Osteocyte (in vitro differentiated cells): ENCODE measurements around the gene HSPB7. TPM values are rescaled to one million over a fixed set of nuclear protein-coding genes. Genes with fewer than 3 reads are reported as not detected.
A peak's percentile ranks its signal among the peaks of the same experiment; 100 is the strongest.
"Not testable (repeated sequence)": the region's sequence is repeated elsewhere in the genome, so short reads cannot be mapped to it uniquely, and the experiment has no call there.

ENCODE experiments used
- DNase-seq: peaks from one replicate; pipeline ENCODE4 v3.0.0; 2021; ENCODE audit warnings: mixed read lengths; ENCODE audit not compliant: unreplicated experiment; ENCODE audit errors: extremely low spot score
- H3K27ac Mint-ChIP-seq: one replicate; pipeline ENCODE4 v1.8.0; 2021; ENCODE audit warnings: mild to moderate bottlenecking, mixed read lengths; ENCODE audit not compliant: unreplicated experiment
- H3K27me3 Mint-ChIP-seq: one replicate; pipeline ENCODE4 v1.8.0; 2021; ENCODE audit warnings: mixed read lengths; ENCODE audit not compliant: unreplicated experiment
- H3K36me3 Mint-ChIP-seq: one replicate; pipeline ENCODE4 v1.8.0; 2021; ENCODE audit warnings: mixed read lengths; ENCODE audit not compliant: unreplicated experiment
- H3K4me1 Mint-ChIP-seq: one replicate; pipeline ENCODE4 v1.8.0; 2021; ENCODE audit warnings: mixed read lengths; ENCODE audit not compliant: unreplicated experiment
- H3K4me3 Mint-ChIP-seq: one replicate; pipeline ENCODE4 v1.8.0; 2021; ENCODE audit warnings: mild to moderate bottlenecking, moderate library complexity, mixed read lengths; ENCODE audit not compliant: unreplicated experiment
- H3K9me3 Mint-ChIP-seq: one replicate; pipeline ENCODE4 v1.8.0; 2021; ENCODE audit warnings: mixed read lengths; ENCODE audit not compliant: unreplicated experiment
- total RNA-seq: library from RNA; stranded (reverse); gene quantifications from 2 replicates; pipeline ENCODE4 v1.2.1, GENCODE V29; 2021
- TF ChIP-seq, protein P1 (sequence below): fragments of 200-600 bp; sonication (generic); IDR thresholded peaks from 2 replicates; pipeline ENCODE4 v1.5.0; 2021; ENCODE audit warnings: antibody characterized with exemption, mild to moderate bottlenecking, moderate library complexity

HSPB7 gene
- total RNA-seq, 1 donor from 2014 or later: 4.2 TPM

DNA sequence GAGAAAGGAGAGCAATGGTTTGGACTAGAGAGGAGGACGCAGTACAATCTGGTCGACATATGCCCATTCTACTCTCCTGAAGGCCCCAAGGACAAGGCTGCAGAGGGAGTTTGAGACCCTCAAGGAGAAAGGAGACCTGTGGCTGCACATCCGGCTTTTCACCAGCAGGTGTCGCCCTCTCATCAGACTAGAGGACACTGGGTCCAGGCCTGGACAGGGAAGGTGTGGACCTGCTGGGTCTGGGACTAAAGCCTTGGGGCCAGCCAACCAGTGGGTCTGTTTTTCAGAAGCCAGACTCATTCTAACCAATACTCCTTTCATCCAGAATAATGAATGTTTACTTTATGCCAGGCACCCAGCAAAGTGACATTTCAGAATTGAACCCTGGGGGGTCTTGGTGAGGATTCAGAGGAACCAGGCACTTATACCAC is 8.8 kb downstream of the HSPB7 start:
- H3K27me3 Mint-ChIP-seq: no peaks in the 10 kb centered on the region
- H3K4me3 Mint-ChIP-seq: no peak overlapping the region
- DNase-seq: peak; percentile 93
- TF ChIP-seq, protein P1, sequence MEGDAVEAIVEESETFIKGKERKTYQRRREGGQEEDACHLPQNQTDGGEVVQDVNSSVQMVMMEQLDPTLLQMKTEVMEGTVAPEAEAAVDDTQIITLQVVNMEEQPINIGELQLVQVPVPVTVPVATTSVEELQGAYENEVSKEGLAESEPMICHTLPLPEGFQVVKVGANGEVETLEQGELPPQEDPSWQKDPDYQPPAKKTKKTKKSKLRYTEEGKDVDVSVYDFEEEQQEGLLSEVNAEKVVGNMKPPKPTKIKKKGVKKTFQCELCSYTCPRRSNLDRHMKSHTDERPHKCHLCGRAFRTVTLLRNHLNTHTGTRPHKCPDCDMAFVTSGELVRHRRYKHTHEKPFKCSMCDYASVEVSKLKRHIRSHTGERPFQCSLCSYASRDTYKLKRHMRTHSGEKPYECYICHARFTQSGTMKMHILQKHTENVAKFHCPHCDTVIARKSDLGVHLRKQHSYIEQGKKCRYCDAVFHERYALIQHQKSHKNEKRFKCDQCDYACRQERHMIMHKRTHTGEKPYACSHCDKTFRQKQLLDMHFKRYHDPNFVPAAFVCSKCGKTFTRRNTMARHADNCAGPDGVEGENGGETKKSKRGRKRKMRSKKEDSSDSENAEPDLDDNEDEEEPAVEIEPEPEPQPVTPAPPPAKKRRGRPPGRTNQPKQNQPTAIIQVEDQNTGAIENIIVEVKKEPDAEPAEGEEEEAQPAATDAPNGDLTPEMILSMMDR: peak; percentile 97
- H3K27ac Mint-ChIP-seq: no peak overlapping the region
- no peaks in the 10 kb centered on the region for H3K9me3 Mint-ChIP-seq
- no peaks in the 10 kb centered on the region for H3K36me3 Mint-ChIP-seq
- peaks cover 23% of the 10 kb centered on the region for H3K4me1 Mint-ChIP-seq

DNA sequence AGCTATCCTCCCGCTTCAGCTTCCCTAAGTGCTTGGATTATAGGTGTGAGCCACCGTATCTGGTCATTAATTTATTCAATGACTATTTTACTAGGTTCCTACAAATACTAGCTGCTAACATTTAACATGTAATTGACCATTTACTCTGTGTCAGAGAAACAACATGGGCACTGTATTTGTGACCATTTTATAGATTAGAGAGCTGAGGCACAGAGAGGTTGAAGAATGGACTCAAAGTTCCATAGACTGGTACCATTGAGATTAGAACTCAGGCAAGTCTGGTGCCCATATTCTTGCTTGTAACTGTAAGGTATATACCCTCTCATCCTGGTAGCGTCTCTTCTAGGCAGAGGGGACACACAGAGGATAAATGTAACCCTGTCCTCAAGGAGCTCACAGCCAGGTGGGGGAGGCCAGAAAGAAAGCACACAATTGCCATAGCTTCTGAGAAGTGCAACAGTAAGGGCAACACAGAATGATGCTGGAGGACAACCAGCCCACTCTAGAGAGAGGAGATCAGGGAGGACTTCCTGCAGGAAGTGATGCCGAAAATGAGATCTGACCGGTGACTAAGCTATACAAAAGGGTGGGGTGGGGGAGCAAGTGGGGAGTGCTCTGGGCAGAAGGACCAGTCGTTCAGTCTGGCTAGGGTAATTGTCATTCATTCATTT is 10.0 kb downstream of the HSPB7 start:
- peaks cover 16% of the 10 kb centered on the region for H3K4me1 Mint-ChIP-seq
- DNase-seq: no peak
- H3K27ac Mint-ChIP-seq: no peak overlapping the region
- H3K4me3 Mint-ChIP-seq: no peak overlapping the region
- no peaks in the 10 kb centered on the region for H3K36me3 Mint-ChIP-seq
- no peaks in the 10 kb centered on the region for H3K9me3 Mint-ChIP-seq
- TF ChIP-seq, protein P1: no peak
- no peaks in the 10 kb centered on the region for H3K27me3 Mint-ChIP-seq

DNA sequence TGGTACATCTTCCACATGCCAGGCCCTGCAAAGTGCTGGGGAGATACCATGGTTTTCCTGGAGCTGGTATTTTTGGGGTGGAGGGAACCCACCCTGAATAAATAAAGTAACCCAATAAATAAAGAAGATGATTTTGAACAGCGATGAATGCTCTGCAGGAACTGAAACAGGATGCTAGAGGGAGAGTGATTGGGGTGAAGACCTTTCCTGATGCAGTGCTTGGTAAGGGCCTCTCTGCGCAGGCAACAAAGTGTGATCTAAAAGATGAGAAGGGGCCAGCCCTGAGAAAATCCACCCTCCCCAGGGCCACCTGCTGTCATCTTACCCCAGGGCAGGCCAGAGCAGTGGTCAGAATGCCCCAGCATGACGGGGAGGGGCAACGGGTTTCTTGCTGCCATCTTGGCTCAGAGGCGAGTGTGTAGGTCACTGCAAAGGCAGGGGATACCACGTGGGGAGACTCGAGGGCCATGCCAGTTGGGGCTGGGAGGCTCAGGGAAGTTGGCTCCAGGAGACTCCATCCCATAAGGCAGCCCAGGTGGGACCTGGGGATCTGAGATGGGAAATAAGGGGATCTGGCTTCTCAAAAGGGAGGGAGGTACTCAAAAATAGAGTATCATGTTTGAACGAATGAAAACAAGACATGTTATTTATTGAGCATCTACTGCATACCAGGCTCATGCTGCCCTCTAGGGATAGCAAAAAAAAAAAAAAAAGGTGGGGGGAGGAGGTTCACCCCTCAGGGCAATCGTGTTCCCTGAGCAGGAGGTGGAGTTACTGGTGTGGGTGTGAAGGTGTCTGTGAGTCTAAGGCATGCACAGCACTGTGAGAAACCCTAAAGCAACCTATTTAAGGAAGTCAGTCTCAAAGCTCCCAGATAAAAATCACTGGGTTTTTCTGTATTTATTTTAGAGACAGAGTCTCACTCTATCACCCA is 11.0 kb downstream of the HSPB7 start:
- no peaks in the 10 kb centered on the region for H3K36me3 Mint-ChIP-seq
- TF ChIP-seq, protein P1: no peak
- H3K27me3 Mint-ChIP-seq: no peaks in the 10 kb centered on the region
- DNase-seq: no peak
- H3K4me3 Mint-ChIP-seq: no peak overlapping the region
- no peaks in the 10 kb centered on the region for H3K9me3 Mint-ChIP-seq
- peaks cover 9% of the 10 kb centered on the region for H3K4me1 Mint-ChIP-seq
- H3K27ac Mint-ChIP-seq: no peak overlapping the region

- DNase-seq: no peak
- Mint-ChIP-seq H3K27me3 (no peaks in the 10 kb centered on the region), H3K4me1 (peaks cover 9% of the 10 kb centered on the region), H3K4me3 (no peak overlapping the region), H3K36me3 (no peaks in the 10 kb centered on the region), H3K9me3 (no peaks in the 10 kb centered on the region), H3K27ac (no peak overlapping the region)
- TF ChIP-seq, protein P1: no peak
Observed at GRCh38 chr1:16006010-16006409, 11.8 kb downstream of the HSPB7 start.

GRCh38 chr1:16005597-16005996 is 12.2 kb downstream of the HSPB7 start:
- Mint-ChIP-seq H3K36me3 (no peaks in the 10 kb centered on the region), H3K27ac (no peak overlapping the region), H3K9me3 (no peaks in the 10 kb centered on the region), H3K27me3 (no peaks in the 10 kb centered on the region), H3K4me3 (no peak overlapping the region), H3K4me1 (peaks cover 9% of the 10 kb centered on the region)
- no peak for DNase-seq
- TF ChIP-seq, protein P1: no peak

GRCh38 chr1:16001274-16001673 is 16.6 kb downstream of the HSPB7 start:
- H3K27me3 Mint-ChIP-seq, H3K36me3 Mint-ChIP-seq, H3K4me1 Mint-ChIP-seq, H3K27ac Mint-ChIP-seq, DNase-seq, H3K4me3 Mint-ChIP-seq, H3K9me3 Mint-ChIP-seq: not testable (repeated sequence)
